ENCODE data around the gene CRTAC1.
"Not testable (repeated sequence)": the region's sequence is repeated elsewhere in the genome, so short reads cannot be mapped to it uniquely, and the experiment has no call there.

The CRTAC1 gene

DNA sequence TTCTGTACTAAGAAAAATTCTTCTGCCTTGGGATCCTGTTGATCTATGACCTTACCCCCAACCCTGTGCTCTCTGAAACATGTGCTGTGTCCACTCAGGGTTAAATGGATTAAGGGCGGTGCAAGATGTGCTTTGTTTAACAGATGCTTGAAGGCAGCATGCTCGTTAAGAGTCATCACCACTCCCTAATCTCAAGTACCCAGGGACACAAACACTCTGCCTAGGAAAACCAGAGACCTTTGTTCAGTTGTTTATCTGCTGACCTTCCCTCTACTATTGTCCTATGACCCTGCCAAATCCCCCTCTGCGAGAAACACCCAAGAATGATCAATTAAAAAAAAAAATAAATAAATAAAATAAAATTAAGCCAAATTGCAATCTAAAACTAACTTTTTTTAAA lies 188.3 kb downstream of the CRTAC1 start:
- not testable (repeated sequence) for DNase-seq (ENCODE audit: low read depth)

DNA sequence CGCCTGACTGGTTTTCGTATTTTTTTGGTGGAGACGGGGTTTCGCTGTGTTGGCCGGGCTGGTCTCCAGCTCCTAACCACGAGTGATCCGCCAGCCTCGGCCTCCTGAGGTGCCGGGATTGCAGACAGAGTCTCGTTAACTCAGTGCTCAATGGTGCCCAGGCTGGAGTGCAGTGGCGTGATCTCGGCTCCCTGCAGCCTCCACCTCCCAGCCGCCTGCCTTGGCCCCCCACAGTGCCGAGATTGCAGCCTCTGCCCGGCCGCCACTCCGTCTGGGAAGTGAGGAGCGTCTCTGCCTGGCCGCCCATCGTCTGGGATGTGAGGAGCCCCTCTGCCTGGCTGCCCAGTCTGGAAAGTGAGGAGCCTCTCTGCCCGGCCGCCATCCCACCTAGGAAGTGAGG lies 189.3 kb downstream of the CRTAC1 start:
- not testable (repeated sequence) for DNase-seq (ENCODE audit: low read depth)

DNA sequence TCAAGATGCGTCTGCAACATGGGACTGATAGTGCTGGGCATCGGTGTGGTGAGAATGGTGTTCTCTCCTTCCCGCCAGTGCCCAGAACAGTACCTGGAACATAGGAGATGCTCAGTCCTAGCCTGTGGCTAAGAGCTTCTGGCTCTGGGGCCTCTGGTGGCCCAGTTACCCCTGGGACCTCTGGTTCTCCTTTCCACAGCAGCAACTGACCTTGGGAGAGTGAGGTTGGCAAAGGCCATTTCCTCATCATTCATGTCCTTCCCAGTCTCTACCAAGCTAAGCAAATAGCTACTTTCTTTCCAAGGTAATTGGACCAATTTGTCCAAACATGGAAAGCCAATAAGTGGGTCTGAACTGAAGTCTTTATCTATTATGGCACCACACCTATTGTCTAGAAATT lies 192.3 kb downstream of the CRTAC1 start:
- DNase-seq (ENCODE audit: low read depth): no peak

DNA sequence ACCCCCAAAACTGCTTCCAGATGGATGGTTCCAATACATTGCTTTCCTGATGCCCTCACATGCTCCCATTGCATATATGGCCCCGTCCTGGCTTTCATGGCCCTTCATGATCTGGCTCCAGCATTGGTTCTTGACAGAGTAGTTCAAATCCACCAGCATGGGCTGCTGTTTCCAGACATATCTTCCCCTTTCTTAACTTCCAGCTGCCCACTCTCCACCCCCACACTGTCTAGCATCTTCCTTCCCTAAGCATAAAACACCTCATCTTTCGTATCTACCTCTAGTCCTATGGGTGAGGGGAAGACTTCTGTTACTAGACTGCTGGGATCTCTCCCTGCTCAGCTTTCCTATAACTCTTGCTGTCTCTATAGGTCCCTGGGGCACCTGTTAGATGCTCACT lies 194.0 kb downstream of the CRTAC1 start:
- no peak for DNase-seq (ENCODE audit: low read depth)

DNA sequence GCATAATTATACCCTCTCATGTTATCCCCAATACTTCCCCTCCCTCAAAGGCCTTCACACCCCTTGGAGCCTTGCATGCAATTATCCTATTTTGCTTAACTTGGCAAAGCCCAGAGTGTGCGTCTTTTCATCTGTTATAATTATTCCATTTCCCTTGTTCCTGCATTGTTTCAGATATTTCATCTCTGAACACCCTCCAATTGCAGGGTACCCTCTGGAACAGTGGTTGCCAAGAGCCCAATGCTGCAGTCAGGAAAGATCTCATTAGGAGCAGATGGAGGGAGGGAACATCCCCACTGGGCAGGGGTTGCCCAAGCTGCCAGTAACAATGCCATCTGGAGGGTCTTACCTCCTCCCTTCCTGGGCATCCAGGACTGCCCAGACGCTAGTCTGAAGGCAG lies 199.2 kb downstream of the CRTAC1 start:
- no peak for DNase-seq (ENCODE audit: low read depth)

DNA sequence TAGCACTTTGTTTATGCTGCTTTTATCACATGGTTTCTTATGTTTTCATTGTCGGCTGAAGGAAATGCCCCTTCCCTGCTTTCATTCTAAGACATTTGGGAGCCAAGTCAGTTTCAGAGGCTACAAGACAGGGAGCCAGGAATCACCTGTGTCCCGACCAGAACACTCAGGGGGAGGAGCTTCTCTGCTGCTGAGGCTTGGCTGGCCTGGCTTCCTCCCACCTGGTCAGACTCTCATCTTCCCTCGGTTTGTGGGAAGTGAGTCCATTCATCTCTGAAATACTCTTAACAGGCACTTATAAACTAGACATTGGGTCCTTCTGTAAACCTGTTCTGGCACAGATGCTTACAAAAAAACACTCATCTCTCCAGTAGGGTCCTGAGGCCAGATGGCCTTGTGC lies 200.4 kb downstream of the CRTAC1 start:
- no peak for DNase-seq (ENCODE audit: low read depth)

DNA sequence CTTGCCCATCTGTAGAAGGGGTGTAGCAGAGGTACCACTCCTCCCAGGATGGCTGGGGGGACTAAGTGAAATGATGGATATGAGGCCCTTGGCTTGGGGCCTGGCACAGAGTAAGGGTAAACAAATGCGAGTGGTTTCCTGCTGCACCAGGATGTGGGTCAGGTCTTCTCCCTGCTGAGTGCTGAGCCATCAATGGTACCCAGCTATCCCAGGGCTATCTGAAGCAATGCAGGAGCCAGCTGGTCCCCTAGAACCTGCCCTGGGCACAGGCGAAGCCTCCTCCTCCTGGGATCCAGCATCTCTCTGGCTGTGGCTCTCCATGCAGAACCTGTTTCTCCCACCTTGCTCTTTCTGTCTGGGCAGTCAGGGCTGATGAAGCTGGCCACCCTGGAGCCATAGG lies 201.7 kb downstream of the CRTAC1 start:
- DNase-seq (ENCODE audit: low read depth): no peak

DNA sequence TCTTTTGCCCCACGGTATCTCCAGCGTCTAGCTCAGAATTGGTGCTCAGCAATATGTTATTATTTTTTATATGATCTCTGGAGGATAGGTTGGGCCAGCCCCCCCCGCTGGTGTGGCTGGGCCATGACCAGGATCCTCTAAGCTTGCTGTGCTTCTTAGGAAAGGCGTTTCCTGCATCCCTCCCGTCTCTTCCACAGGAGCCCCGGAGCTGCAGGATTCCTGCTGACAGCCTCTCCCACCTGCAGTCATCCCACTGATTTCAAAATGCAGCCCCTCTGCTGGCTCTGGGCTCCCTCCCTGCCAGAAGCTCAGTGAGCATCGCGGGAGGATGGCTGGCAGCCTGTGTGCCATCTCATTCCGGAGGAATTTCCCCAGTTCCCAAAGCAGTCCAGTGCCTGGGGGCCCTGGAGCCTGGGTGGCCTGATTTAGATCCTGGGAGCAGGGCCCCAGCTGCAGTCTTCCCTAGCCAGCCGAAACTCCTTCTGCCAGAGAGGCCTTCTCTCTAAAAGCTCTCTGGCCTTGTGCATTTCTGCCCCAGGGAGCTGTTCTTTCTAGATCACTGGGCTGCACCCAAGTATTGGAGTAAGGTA lies 202.6 kb downstream of the CRTAC1 start:
- no peak for DNase-seq (ENCODE audit: low read depth)

DNA sequence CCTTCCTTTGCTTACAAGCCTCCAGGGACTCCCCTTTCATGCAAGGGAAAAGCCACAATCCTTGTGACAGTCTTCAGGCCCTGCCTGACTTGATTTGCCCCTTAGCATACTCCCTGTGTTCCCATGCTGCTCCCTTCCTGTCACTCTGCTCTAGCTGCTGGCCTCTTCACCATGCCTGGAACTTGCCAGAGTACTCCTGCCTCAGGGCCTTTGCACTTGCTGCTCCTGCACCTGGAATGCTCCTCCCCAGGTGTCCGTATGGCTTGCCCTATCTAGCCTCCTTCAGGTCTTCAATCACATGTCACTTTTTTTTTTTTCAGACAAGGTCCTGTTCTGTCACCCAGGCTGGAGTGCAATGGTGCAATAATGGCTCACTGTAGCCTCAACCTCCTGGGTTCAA lies 203.5 kb downstream of the CRTAC1 start:
- DNase-seq (ENCODE audit: low read depth): no peak

DNA sequence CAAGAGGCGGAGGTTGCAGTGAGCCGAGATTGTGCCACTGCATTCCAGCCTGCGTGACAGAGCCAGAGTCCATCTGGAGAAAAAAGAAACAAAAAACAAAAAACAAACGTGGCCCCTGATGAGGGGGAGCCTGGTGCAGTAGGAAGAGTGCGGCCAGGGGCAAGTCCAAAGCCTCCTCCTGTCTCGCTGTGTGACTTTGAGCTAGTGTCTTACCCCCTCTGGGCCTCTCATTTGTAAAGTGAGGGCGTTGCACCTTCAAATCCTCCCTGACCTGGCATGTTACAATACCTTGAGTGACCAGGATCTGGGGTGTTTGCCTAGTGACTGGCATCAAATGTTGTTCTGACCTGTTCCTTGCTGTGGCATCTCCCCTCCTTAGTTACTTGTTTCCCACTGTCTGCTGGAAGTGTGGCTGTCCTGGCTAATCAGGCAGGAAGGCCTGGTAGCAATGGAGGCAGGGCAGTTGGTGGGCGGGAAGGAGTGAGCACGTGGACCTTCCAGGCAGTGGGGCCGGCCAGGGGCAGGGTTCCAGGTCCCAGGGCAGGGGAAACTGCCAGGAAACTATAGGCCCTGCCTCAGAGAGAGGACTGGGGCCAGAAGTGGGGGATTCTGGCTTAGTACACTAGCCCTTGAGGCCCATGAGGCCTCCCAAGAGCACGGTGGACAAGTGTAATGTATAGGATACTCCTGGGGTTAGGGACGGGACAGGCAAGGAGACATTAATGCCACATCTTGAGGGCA lies 205.2 kb downstream of the CRTAC1 start:
- no peak for DNase-seq (ENCODE audit: low read depth)

DNA sequence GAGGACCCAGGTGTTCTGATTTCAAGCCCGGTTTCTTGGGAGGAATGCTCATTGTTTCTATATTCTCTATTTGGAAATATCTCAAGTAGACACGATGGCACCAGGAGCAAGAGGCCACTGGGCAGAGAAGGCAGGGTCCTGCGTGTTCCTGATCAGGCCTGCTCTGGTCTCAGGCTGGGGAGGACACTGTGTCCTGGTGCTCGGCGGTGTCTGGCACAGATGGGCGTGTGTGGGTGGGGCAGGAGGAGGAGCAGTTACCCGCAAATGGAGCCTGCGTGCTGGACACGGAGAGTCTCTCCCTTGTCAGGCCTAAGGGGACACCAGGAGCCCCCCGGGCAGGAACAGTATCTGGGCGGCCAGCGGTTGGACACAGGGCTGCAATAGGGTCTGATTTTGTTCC lies 206.7 kb downstream of the CRTAC1 start:
- no peak for DNase-seq (ENCODE audit: low read depth)

DNA sequence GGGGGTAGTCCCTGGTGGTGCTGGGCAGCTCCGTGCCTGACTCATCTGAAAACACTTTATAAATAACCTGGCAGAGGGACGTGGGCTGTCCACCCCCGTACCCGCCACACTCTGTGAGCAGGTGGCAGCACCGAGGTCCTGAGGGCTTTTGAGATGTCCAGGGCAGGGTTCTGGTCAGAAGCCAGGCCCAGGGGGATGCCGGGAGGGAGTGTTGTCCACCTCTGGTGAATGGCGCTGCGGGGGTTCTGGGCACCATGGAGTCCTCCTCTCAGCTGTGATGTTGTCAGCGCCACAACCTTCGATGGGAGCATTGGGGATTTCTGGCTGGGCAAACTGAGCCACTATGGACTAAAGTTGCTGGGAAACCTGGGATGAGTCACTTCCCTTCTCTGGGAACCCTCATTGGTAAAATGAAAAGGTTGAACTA lies 208.1 kb downstream of the CRTAC1 start:
- DNase-seq (ENCODE audit: low read depth): no peak

DNA sequence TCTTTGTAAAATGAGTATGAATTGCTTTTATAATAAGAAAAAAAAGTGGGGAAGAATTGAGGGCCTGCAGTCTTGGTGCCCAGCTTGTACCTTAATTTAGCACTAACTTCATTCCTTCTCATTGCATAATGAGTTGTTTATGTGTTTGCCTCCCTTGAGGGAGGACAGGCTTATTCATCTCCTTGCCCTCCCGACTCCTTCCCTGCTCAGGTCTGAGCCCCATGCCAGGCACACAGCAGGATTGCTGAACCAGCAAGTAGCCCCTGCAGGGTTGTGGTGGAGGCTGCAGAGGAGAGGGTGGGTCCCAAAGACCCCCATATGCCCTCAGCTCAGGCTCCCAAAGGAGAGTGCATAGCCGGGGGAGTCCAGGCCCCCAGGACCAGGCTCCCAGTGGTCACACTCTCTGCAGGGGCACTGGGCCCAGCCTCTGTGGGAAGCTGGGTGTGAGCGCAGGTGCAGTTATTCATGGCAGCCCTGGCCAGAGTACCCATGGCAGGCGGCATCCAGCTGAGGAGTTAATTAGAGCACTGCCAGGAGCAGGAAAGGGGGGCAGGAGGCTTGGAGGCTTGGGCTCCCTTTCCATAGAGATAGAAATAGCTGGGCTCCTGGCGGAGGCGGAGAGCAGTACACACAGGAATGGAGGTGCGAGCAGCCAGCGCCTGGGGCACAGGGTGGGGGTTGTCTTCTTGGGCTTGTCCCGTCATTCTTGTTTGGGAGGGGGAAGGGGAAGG lies 208.9 kb downstream of the CRTAC1 start:
- no peak for DNase-seq (ENCODE audit: low read depth)

DNA sequence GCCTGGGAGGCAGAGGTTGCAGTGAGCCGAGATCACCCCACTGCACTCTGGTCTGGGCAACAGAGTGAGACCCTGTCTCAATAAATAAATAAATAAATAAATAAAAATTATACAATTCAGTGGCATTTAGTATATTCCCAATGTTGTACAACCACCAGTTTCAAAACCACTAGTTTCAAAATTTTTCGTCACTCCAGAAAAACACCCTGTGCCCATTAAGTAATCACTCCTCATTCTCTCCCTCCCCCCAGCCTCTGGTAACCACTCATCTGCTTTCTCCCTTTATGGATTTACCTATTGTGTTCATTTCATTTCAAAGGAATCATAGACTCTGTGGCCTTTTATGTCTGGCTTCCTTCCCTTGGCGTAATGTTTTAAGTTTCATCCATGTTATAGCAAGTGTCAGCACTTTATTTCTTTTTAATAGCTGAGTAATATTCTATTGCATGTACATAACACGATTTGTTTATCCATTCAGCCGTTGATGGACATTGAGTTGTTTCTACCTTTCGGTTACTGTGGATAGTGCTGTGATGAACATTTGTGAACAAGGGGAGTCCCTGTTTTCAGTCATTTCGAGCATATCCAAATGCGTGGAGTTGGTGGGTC lies 210.2 kb downstream of the CRTAC1 start:
- DNase-seq (ENCODE audit: low read depth): no peak

DNA sequence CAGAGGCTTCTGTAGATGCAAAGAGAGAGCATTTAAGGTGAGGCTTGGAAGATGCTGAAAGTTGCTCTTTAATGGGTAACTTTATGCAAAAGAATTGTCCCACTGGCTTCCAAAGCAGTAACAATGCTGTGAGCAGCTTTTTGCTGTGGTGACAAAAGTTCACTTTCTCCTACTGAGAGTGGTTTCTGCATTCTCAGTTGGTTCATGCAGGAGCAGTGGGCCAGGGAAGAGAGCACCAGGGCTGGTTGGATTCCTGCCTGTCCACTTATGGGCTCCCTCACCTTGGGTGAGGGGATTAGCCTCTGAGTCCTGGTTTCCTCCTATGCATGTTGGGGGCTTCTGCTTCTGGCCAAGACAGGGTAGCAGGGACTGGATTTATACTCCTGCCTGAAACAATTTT lies 211.8 kb downstream of the CRTAC1 start:
- no peak for DNase-seq (ENCODE audit: low read depth)

DNA sequence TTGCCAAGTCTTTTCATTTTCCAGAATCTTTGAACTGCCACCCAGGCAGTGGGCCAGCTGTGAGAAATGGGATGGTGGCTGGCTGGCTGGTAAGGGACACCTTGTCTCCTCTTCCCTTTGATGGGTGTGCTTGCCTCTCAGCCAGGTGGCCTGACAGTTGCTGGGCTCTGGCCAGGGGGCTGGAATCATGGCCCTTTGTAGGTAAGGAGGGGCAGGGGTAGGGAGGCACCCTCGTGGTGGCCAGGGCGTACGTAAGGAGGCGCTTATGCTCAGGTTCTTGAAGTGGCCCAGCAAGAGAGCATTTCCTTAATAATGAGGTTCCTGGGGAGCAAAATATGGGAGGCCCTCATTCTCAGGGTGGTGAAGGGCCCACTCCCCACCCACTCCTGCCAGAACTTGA lies 213.8 kb downstream of the CRTAC1 start:
- no peak for DNase-seq (ENCODE audit: low read depth)
